ENCODE results near the gene NSG2.

DNA sequence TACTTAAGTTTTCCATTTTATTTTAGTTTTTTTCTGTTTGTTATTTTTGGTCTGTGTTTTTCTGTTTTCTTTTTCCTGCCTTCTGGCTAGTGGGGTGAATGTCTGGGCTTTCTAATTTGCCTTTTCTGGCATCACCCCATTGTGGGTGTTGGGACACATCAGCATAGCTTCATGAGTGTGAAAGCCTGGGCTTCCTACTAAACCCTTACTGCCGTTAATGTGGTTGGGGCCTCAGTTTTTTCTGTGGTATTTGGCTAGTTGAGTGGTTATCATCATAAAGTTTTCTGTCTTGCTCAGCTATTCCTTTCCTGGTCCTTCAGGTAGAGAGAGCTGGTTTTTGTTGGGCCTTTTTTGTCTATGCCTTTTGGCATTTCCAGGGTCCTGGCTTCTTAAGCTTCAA is 35.1 kb upstream of the NSG2 start:
- TF ChIP-seq, protein P1, sequence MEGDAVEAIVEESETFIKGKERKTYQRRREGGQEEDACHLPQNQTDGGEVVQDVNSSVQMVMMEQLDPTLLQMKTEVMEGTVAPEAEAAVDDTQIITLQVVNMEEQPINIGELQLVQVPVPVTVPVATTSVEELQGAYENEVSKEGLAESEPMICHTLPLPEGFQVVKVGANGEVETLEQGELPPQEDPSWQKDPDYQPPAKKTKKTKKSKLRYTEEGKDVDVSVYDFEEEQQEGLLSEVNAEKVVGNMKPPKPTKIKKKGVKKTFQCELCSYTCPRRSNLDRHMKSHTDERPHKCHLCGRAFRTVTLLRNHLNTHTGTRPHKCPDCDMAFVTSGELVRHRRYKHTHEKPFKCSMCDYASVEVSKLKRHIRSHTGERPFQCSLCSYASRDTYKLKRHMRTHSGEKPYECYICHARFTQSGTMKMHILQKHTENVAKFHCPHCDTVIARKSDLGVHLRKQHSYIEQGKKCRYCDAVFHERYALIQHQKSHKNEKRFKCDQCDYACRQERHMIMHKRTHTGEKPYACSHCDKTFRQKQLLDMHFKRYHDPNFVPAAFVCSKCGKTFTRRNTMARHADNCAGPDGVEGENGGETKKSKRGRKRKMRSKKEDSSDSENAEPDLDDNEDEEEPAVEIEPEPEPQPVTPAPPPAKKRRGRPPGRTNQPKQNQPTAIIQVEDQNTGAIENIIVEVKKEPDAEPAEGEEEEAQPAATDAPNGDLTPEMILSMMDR (IDR thresholded peaks at IDR 0.05; ENCODE audit: low read length) = no peak
- TF ChIP-seq EZH2phosphoT487 (IDR thresholded peaks at IDR 0.05; ENCODE audit: low read length) (no peak), EZH2 (optimal IDR thresholded peaks at IDR 0.05; ENCODE audit: low read depth, low read length) (no peak)

Data from MM.1S (cell line).